GM12878 (cell line): ENCODE measurements around the gene CD63. TPM values are rescaled to one million over a fixed set of nuclear protein-coding genes. Genes with fewer than 3 reads are reported as not detected.

Source experiments
- BCL3 ChIP-seq: IDR thresholded peaks from 2 replicates; pipeline ENCODE4 v1.6.1; 2011; ENCODE audit warnings: borderline replicate concordance, low read depth, mild to moderate bottlenecking, moderate library complexity, low read length; ENCODE audit not compliant: insufficient read depth, poor library complexity, severe bottlenecking
- CEBPZ ChIP-seq: fragments of 150-350 bp; IDR thresholded peaks from 2 replicates; pipeline ENCODE4 v1.6.1; 2016; ENCODE audit warnings: low read depth, low read length
- CHD2 ChIP-seq: IDR thresholded peaks from 2 replicates; pipeline ENCODE4 v1.6.1; 2011; ENCODE audit warnings: low read depth, low read length, improper control_type of control experiment, borderline replicate concordance
- E2F4 ChIP-seq: IDR thresholded peaks from 2 replicates; pipeline ENCODE4 v1.6.1; 2012; ENCODE audit warnings: low read depth, low read length, improper control_type of control experiment
- HSF1 ChIP-seq: fragments of 150-350 bp; IDR thresholded peaks from 2 replicates; pipeline ENCODE4 v1.6.1; 2014; ENCODE audit warnings: mild to moderate bottlenecking, low read depth, low read length
- IKZF2 ChIP-seq, 2 experiments: fragments of 450-650 bp; IDR thresholded peaks; 2 replicates each; pipeline ENCODE4 v1.6.1; 2017; ENCODE audit warnings: mild to moderate bottlenecking in 2 of 2, moderate library complexity in 2 of 2
- IRF3 ChIP-seq: fragments of 450-650 bp; IDR thresholded peaks from 2 replicates; pipeline ENCODE4 v1.6.1; 2014; ENCODE audit warnings: mild to moderate bottlenecking
- MXI1 ChIP-seq: fragments of 150-350 bp; IDR thresholded peaks from 2 replicates; pipeline ENCODE4 v1.6.1; 2011; ENCODE audit warnings: low read depth, mild to moderate bottlenecking, inconsistent platforms, low read length, improper control_type of control experiment
- MYC ChIP-seq: IDR thresholded peaks from 2 replicates; pipeline ENCODE4 v1.6.1; 2011; ENCODE audit warnings: mild to moderate bottlenecking, low read length, moderate library complexity, inconsistent platforms; ENCODE audit not compliant: insufficient read depth, insufficient replicate concordance, insufficient read length, severe bottlenecking
- NBN ChIP-seq: fragments of 450-650 bp; IDR thresholded peaks from 2 replicates; pipeline ENCODE4 v1.6.1; 2016
- NR2C1 ChIP-seq: fragments of 450-650 bp; IDR thresholded peaks from 2 replicates; pipeline ENCODE4 v1.6.1; 2017; ENCODE audit warnings: antibody characterized with exemption, mild to moderate bottlenecking, moderate library complexity
- NRF1 ChIP-seq: conservative IDR thresholded peaks from 2 replicates; pipeline ENCODE4 v1.6.1; 2011; ENCODE audit warnings: mild to moderate bottlenecking, low read depth, low read length, improper control_type of control experiment
- RUNX3 ChIP-seq: IDR thresholded peaks from 2 replicates; pipeline ENCODE4 v1.6.1; 2012; ENCODE audit warnings: low read length, inconsistent platforms
- SIN3A ChIP-seq: IDR thresholded peaks from 2 replicates; pipeline ENCODE4 v1.6.1; 2012; ENCODE audit warnings: low read depth, low read length, improper control_type of control experiment
- SIX5 ChIP-seq: IDR thresholded peaks from 2 replicates; pipeline ENCODE4 v1.6.1; 2011; ENCODE audit warnings: mild to moderate bottlenecking, low read depth, low read length, moderate library complexity; ENCODE audit not compliant: severe bottlenecking
- SMAD5 ChIP-seq: IDR thresholded peaks from 2 replicates; pipeline ENCODE4 v1.6.1; 2016; ENCODE audit warnings: antibody characterized with exemption, low read depth
- TARDBP ChIP-seq: IDR thresholded peaks from 2 replicates; pipeline ENCODE4 v1.6.1; 2016; ENCODE audit warnings: borderline replicate concordance
- TCF3 ChIP-seq: IDR thresholded peaks from 2 replicates; pipeline ENCODE4 v1.6.1; 2012; ENCODE audit warnings: low read depth, mild to moderate bottlenecking, low read length, borderline replicate concordance; ENCODE audit not compliant: insufficient read depth
- USF1 ChIP-seq: IDR thresholded peaks from 2 replicates; pipeline ENCODE4 v1.6.1; 2011; ENCODE audit warnings: borderline replicate concordance, low read depth, mild to moderate bottlenecking, moderate library complexity, mixed read lengths, low read length; ENCODE audit not compliant: insufficient read depth; ENCODE audit errors: extremely low read length
- ZSCAN29 ChIP-seq: fragments of 450-650 bp; IDR thresholded peaks from 2 replicates; pipeline ENCODE4 v1.6.1; 2017; ENCODE audit warnings: mild to moderate bottlenecking, moderate library complexity
- polyA plus RNA-seq, 11 experiments: library from polyadenylated mRNA; depleted of rRNA in 4 of 11; unstranded in 6 of 11; stranded (reverse) in 5 of 11; fragments of >200 nt; fragmentation: Nextera tagmentation in 4 of 11; fragmentation: Illumina TruSeq in 1 of 11; extraction: Ambion mirVana in 4 of 11; extraction: Trizol in 1 of 11; gene quantifications; 1 replicate in 1 of 11; 2 replicates in 10 of 11; pipeline versions ENCODE4 v1.2.1 to v1.2.3, GENCODE V29; 2011 to 2016; ENCODE audit warnings: inconsistent platforms in 2 of 11, missing spikeins in 2 of 11, low read depth in 1 of 11
- total RNA-seq, 4 experiments: library from RNA; depleted of rRNA in 3 of 4; stranded (reverse); fragments of >200 nt in 3 of 4; fragmentation: Illumina TruSeq in 1 of 4; extraction: Trizol in 1 of 4; gene quantifications; 2 replicates each; pipeline versions ENCODE4 v1.2.1 to v1.2.3, GENCODE V29; 2013 to 2021

The CD63 gene
- total and polyA plus RNA-seq, 10 of the 15 experiments (the other 5 are each of a cell fraction or from before 2014, with no cell fraction given): 147 to 220 (median 183) TPM

GRCh38 chr12:55715833-55716581 is 12.8 kb downstream of the CD63 start, which contains the start of gene BLOC1S1 (continued):
- no peak for TF ChIP-seq HSF1
- no peak for TF ChIP-seq CEBPZ
- peak; percentile 72 for TF ChIP-seq RUNX3
- TF ChIP-seq NBN: peak; percentile 77
- TF ChIP-seq CHD2: no peak
- peak; percentile 74 for TF ChIP-seq TARDBP
- TF ChIP-seq SMAD5: no peak
- peak; percentile 28 for TF ChIP-seq SIX5
- peak; percentile 63 to 64 for TF ChIP-seq IKZF2 (IDR thresholded peaks at IDR 0.05)
- no peak for TF ChIP-seq MYC
- no peak for TF ChIP-seq NRF1
- TF ChIP-seq MXI1: peak; percentile 51
- peak; percentile 99 for TF ChIP-seq USF1
- no peak for TF ChIP-seq ZSCAN29
- TF ChIP-seq TCF3: no peak
- peak; percentile 90 for TF ChIP-seq E2F4
- peak; percentile 75 for TF ChIP-seq BCL3
- TF ChIP-seq SIN3A: peak; percentile 98
- TF ChIP-seq IRF3: 0 out of 2 replicates have a peak, but pooled peaks have one; percentile 10
- TF ChIP-seq NR2C1: peak; percentile 72
